ENCODE measurements around the gene CCDC157.

DNA sequence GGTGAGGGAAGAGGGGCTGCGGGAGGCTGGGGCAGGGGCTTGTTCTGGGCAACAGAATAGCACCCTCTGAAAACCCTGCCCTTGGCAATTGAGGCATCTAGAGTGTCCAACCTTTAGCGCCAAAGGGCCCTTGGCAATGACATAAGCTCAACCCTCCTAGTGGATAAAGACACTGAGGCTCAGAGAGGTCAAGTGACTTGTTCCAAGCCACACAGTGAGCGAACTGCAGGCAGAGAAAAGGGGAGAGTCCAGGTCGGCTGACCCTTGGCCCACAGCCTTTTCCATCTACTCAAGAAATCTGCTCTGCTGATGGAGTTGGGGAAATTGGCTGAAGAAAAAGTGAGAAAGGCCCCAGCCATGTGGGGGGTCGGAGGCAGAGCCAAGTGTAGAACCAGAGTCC lies 42.9 kb downstream of the CCDC157 start:
- TF ChIP-seq, protein P1, sequence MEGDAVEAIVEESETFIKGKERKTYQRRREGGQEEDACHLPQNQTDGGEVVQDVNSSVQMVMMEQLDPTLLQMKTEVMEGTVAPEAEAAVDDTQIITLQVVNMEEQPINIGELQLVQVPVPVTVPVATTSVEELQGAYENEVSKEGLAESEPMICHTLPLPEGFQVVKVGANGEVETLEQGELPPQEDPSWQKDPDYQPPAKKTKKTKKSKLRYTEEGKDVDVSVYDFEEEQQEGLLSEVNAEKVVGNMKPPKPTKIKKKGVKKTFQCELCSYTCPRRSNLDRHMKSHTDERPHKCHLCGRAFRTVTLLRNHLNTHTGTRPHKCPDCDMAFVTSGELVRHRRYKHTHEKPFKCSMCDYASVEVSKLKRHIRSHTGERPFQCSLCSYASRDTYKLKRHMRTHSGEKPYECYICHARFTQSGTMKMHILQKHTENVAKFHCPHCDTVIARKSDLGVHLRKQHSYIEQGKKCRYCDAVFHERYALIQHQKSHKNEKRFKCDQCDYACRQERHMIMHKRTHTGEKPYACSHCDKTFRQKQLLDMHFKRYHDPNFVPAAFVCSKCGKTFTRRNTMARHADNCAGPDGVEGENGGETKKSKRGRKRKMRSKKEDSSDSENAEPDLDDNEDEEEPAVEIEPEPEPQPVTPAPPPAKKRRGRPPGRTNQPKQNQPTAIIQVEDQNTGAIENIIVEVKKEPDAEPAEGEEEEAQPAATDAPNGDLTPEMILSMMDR (IDR thresholded peaks at IDR 0.05), result no peak
- no peak for TF ChIP-seq EZH2 (IDR thresholded peaks at IDR 0.05; ENCODE audit: borderline replicate concordance, insufficient read depth, low read depth, low read length, poor library complexity, severe bottlenecking)

Data from B cell (primary cell).